ENCODE results near the gene FTL. TPM values are rescaled to one million over a fixed set of nuclear protein-coding genes. Genes with fewer than 3 reads are reported as not detected.

FTL gene
- total and polyA plus RNA-seq, 4 donors: 3,184 to 17,889 (median 5,311) TPM

DNA sequence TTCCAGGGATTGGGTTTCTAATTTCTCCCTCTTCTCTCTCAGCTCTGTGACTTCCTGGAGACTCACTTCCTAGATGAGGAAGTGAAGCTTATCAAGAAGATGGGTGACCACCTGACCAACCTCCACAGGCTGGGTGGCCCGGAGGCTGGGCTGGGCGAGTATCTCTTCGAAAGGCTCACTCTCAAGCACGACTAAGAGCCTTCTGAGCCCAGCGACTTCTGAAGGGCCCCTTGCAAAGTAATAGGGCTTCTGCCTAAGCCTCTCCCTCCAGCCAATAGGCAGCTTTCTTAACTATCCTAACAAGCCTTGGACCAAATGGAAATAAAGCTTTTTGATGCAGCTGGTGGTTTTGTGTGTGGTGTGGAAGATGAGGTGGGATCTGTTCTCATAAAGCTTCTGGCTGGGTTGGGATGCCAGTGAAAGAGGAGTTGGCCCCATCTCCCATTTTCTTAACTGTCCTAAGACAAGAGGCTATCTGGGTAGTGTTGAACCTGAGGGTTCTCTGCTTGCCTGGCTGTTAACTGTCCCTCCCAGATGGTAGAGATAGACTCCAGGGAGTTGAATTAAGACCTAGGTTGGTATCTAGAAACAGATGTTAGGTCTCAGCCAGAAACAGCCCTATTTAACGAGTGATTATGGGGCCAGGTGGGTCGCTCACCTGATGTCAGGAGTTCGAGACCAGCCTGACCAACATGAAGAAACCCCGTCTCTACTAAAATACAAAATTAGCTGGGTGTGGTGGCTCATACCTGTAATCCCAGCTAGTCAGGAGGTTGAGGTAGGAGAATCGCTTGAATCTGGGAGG, 1.6 kb downstream of the FTL start:
- intact Hi-C loops (cut with DNase I): loop anchor here (5.0 to 10.0 kb wide), 3 partner anchors 92 to 174 kb away; partner anchors contain the start of gene PPP1R15A (in 2 of the 2)
- H3K27me3 ChIP-seq (ENCODE audit: control insufficient read depth in 1 of 2, insufficient read depth in 2 of 2, low read length in 1 of 2): peaks cover 0 to 2% of the 10 kb centered on the region in 2 donors
- H3K4me1 ChIP-seq (ENCODE audit: control insufficient read depth in 1 of 2, insufficient read depth in 2 of 2, low read length in 2 of 2): no peaks in the 10 kb centered on the region
- H3K9me3 ChIP-seq (ENCODE audit: control insufficient read depth, low read length): no peaks in the 10 kb centered on the region
- H3K36me3 ChIP-seq (ENCODE audit: control insufficient read depth in 1 of 2, insufficient read depth in 2 of 2, low read length in 1 of 2): no peaks in the 10 kb centered on the region
- H3K27ac ChIP-seq (ENCODE audit: low read depth in 1 of 2, low read length in 2 of 2): no peak overlapping the region
- WGBS, 2 donors: 82 to 86% methylated on average over 10 of the region's 10 CpGs
- no peak for DNase-seq
- ATAC-seq (ENCODE audit: low FRiP score): no peak
- H3K4me3 ChIP-seq (ENCODE audit: low read length in 2 of 2): peak overlapping the region; percentile 56 to 78

- H3K4me3 ChIP-seq (ENCODE audit: low read length in 2 of 2): no peak overlapping the region
- WGBS, 2 donors: 76 to 78% methylated on average over 14 of the region's 14 CpGs
- H3K27me3 ChIP-seq (ENCODE audit: control insufficient read depth in 1 of 2, insufficient read depth in 2 of 2, low read length in 1 of 2): peaks cover 0 to 2% of the 10 kb centered on the region in 2 donors
- no peaks in the 10 kb centered on the region for H3K9me3 ChIP-seq (ENCODE audit: control insufficient read depth, low read length)
- H3K27ac ChIP-seq (ENCODE audit: low read depth in 1 of 2, low read length in 2 of 2): no peak overlapping the region
- H3K36me3 ChIP-seq (ENCODE audit: control insufficient read depth in 1 of 2, insufficient read depth in 2 of 2, low read length in 1 of 2): no peaks in the 10 kb centered on the region
- ATAC-seq (ENCODE audit: low FRiP score) (no peak), DNase-seq (peak in 1 of 2 donors; percentile 86)
- no peaks in the 10 kb centered on the region for H3K4me1 ChIP-seq (ENCODE audit: control insufficient read depth in 1 of 2, insufficient read depth in 2 of 2, low read length in 2 of 2)
- intact Hi-C loops (cut with DNase I): loop anchor here (5.0 to 10.0 kb wide), 3 partner anchors 93 to 175 kb away; partner anchors contain the start of gene PPP1R15A (in 2 of the 2)
Measured at GRCh38 chr19:48967346-48968178, 2.5 kb downstream of the FTL start.

DNA sequence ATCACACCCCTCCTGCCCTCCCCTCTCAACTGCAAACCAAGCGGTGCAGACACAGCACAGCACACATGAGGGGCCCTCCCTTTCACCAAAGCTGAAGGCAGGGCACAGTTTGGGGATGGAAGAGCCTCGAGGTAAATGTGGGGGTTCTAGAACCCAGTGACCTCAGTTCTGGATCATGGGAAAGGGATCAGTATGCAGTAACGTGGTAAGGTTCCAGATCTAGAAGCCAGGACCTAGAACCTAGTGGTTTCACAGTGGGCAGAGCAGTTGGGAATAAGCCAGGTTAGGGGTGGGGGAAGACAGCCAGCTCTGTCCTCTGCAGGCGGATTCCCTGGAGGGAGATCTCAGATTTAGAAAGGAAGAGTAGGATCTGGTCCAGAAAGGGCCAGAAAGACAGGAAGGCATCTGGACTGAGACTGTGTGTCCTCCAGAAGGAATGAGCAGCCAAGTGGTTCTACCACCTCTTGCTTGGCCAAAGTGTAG, 3.1 kb downstream of the FTL start:
- no peaks in the 10 kb centered on the region for H3K36me3 ChIP-seq (ENCODE audit: control insufficient read depth in 1 of 2, insufficient read depth in 2 of 2, low read length in 1 of 2)
- H3K4me3 ChIP-seq (ENCODE audit: low read length in 2 of 2): no peak overlapping the region
- intact Hi-C loops (cut with DNase I): loop anchor here (5.0 to 10.0 kb wide), 3 partner anchors 93 to 176 kb away; partner anchors contain the start of gene PPP1R15A (in 2 of the 2)
- ATAC-seq (ENCODE audit: low FRiP score) (no peak), DNase-seq (no peak)
- H3K9me3 ChIP-seq (ENCODE audit: control insufficient read depth, low read length): no peaks in the 10 kb centered on the region
- 49 to 54% methylated on average over 4 of the region's 4 CpGs for WGBS, 2 donors
- peaks cover 0 to 2% of the 10 kb centered on the region in 2 donors for H3K27me3 ChIP-seq (ENCODE audit: control insufficient read depth in 1 of 2, insufficient read depth in 2 of 2, low read length in 1 of 2)
- no peak overlapping the region for H3K27ac ChIP-seq (ENCODE audit: low read depth in 1 of 2, low read length in 2 of 2)
- H3K4me1 ChIP-seq (ENCODE audit: control insufficient read depth in 1 of 2, insufficient read depth in 2 of 2, low read length in 2 of 2): no peaks in the 10 kb centered on the region

- H3K27ac ChIP-seq (ENCODE audit: low read depth in 1 of 2, low read length in 2 of 2): no peak overlapping the region
- H3K27me3 ChIP-seq (ENCODE audit: control insufficient read depth in 1 of 2, insufficient read depth in 2 of 2, low read length in 1 of 2): peaks cover 0 to 2% of the 10 kb centered on the region in 2 donors
- no peaks in the 10 kb centered on the region for H3K4me1 ChIP-seq (ENCODE audit: control insufficient read depth in 1 of 2, insufficient read depth in 2 of 2, low read length in 2 of 2)
- H3K4me3 ChIP-seq (ENCODE audit: low read length in 2 of 2): no peak overlapping the region
- no peaks in the 10 kb centered on the region for H3K9me3 ChIP-seq (ENCODE audit: control insufficient read depth, low read length)
- 38 to 48% methylated on average over 15 of the region's 15 CpGs for WGBS, 2 donors
- H3K36me3 ChIP-seq (ENCODE audit: control insufficient read depth in 1 of 2, insufficient read depth in 2 of 2, low read length in 1 of 2): no peaks in the 10 kb centered on the region
- ATAC-seq (ENCODE audit: low FRiP score): no peak
- intact Hi-C loops (cut with DNase I): loop anchor here (5.0 to 10.0 kb wide), 3 partner anchors 94 to 177 kb away; partner anchors contain the start of gene PPP1R15A (in 2 of the 2)
- DNase-seq: peak in 1 of 2 donors; percentile 69
Measured at GRCh38 chr19:48968813-48969218, 3.7 kb downstream of the FTL start.

- no peaks in the 10 kb centered on the region for H3K9me3 ChIP-seq (ENCODE audit: control insufficient read depth, low read length)
- peaks cover 0 to 3% of the 10 kb centered on the region in 2 donors for H3K36me3 ChIP-seq (ENCODE audit: control insufficient read depth in 1 of 2, insufficient read depth in 2 of 2, low read length in 1 of 2)
- no peak for ATAC-seq (ENCODE audit: low FRiP score)
- DNase-seq: peak in 1 of 2 donors; percentile 81
- H3K4me1 ChIP-seq (ENCODE audit: control insufficient read depth in 1 of 2, insufficient read depth in 2 of 2, low read length in 2 of 2): no peaks in the 10 kb centered on the region
- no peak overlapping the region for H3K4me3 ChIP-seq (ENCODE audit: low read length in 2 of 2)
- WGBS, 2 donors: 92 to 93% methylated on average over 37 to 45 of the region's 45 CpGs
- peaks cover 0 to 2% of the 10 kb centered on the region in 2 donors for H3K27me3 ChIP-seq (ENCODE audit: control insufficient read depth in 1 of 2, insufficient read depth in 2 of 2, low read length in 1 of 2)
- H3K27ac ChIP-seq (ENCODE audit: low read depth in 1 of 2, low read length in 2 of 2): no peak overlapping the region
- intact Hi-C loops (cut with DNase I): loop anchor here (5.0 to 10.0 kb wide), 6 partner anchors 67 to 325 kb away; partner anchors contain the start of genes PPP1R15A (in 2 of the 2), CA11 (in 1 of the 2) and NUCB1 (in 1 of the 2)
Measured at GRCh38 chr19:48969276-48970138, 4.4 kb downstream of the FTL start.

DNA sequence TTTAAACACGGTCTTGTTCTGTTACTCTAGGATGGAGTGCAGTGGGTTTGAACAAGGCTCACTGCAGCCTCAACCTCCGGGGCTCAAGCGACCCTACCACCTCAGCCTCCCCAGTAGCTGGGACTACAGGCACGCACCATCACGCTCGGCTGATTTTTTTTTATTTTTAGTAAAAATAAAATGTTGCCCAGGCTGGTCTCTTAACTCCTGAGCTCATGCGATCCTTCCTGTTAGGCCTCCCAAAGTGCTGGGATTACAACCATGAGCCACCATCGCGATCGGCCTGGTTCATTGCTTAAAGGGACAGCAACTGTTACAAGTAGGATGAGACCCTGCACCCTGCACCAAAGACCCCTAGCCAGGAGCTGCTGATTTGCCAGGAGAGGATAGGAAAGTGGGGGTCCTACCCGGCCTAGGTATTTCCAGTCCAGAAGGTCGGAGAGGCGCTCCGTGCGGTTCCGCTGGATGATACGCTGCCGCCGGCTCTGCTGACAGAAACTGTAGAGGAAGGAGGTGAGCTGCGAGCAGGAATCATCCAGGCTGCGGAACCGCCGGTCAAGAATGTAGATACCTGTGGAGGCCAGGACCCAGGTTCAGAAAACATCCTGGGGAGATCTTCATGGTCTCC, 5.1 kb downstream of the FTL start:
- DNase-seq: no peak

GRCh38 chr19:48970923-48971395, 5.8 kb downstream of the FTL start:
- ATAC-seq (ENCODE audit: low FRiP score) (peak; percentile 66), DNase-seq (peak; percentile 91 to 96)
- no peaks in the 10 kb centered on the region for H3K4me1 ChIP-seq (ENCODE audit: control insufficient read depth in 1 of 2, insufficient read depth in 2 of 2, low read length in 2 of 2)
- H3K36me3 ChIP-seq (ENCODE audit: control insufficient read depth in 1 of 2, insufficient read depth in 2 of 2, low read length in 1 of 2): peaks cover 0 to 4% of the 10 kb centered on the region in 2 donors
- 22 to 23% methylated on average over 19 of the region's 19 CpGs for WGBS, 2 donors
- H3K4me3 ChIP-seq (ENCODE audit: low read length in 2 of 2): no peak overlapping the region
- no peaks in the 10 kb centered on the region for H3K27me3 ChIP-seq (ENCODE audit: control insufficient read depth in 1 of 2, insufficient read depth in 2 of 2, low read length in 1 of 2)
- H3K27ac ChIP-seq (ENCODE audit: low read depth in 1 of 2, low read length in 2 of 2): peak overlapping the region in 1 of 2 donors; percentile 32
- intact Hi-C loops (cut with DNase I): loop anchor here (5.0 to 10.0 kb wide), 3 partner anchors 69 to 326 kb away; partner anchors contain the start of genes CA11 (in 1 of the 2) and NUCB1 (in 1 of the 2)
- H3K9me3 ChIP-seq (ENCODE audit: control insufficient read depth, low read length): no peaks in the 10 kb centered on the region

More for the DNA sequence above, 5.1 kb downstream of the FTL start:
- Histone ChIP-seq H3K4me3 (ENCODE audit: low read length in 2 of 2) (no peak overlapping the region), H3K27ac (ENCODE audit: low read depth in 1 of 2, low read length in 2 of 2) (no peak overlapping the region), H3K4me1 (ENCODE audit: control insufficient read depth in 1 of 2, insufficient read depth in 2 of 2, low read length in 2 of 2) (no peaks in the 10 kb centered on the region), H3K9me3 (ENCODE audit: control insufficient read depth, low read length) (no peaks in the 10 kb centered on the region), H3K36me3 (ENCODE audit: control insufficient read depth in 1 of 2, insufficient read depth in 2 of 2, low read length in 1 of 2) (peaks cover 0 to 4% of the 10 kb centered on the region in 2 donors), H3K27me3 (ENCODE audit: control insufficient read depth in 1 of 2, insufficient read depth in 2 of 2, low read length in 1 of 2) (no peaks in the 10 kb centered on the region)
- 80 to 84% methylated on average over 23 of the region's 23 CpGs for WGBS, 2 donors
- intact Hi-C loops (cut with DNase I): loop anchor here (5.0 to 10.0 kb wide), 3 partner anchors 68 to 325 kb away; partner anchors contain the start of genes CA11 (in 1 of the 2) and NUCB1 (in 1 of the 2)
- ATAC-seq (ENCODE audit: low FRiP score): no peak

Data from aorta (tissue), 5 donors.